SK-N-SH (cell line): ENCODE measurements around the gene DZIP3. TPM values are rescaled to one million over a fixed set of nuclear protein-coding genes. Genes with fewer than 3 reads are reported as not detected.

ENCODE experiments used
- CTCF ChIA-PET: fragments of 300-600, 350-600 bp; formaldehyde crosslinking; extraction: SDS; loops from one replicate; lab custom pipeline; 2021; lab: Yijun Ruan, JAX
- POLR2A ChIA-PET: fragments of 350-600 bp; sonication (Branson Sonifier 250); formaldehyde crosslinking; extraction: SDS; loops from one replicate; lab custom pipeline; 2020; ENCODE audit warnings: antibody characterized with exemption, inconsistent platforms; lab: Yijun Ruan, JAX
- DNase-seq: peaks from one replicate; pipeline ENCODE4 v3.0.0; 2012
- H2AFZ ChIP-seq: fragments of 200-600 bp; sonication (generic); 2 replicates; pipeline ENCODE4 v1.8.1; 2016; ENCODE audit warnings: antibody characterized with exemption, mild to moderate bottlenecking, low read depth
- H3F3A ChIP-seq: fragments of 200-600 bp; sonication (generic); replicated peaks from 2 replicates; pipeline ENCODE3; 2016; ENCODE audit warnings: antibody characterized with exemption, mild to moderate bottlenecking; ENCODE audit not compliant: insufficient read depth
- H3K27ac ChIP-seq, 2 experiments: fragments of 200-500 bp in 1 of 2; fragments of 200-600 bp in 1 of 2; sonication (Bioruptor generic) in 1 of 2; sonication (generic), shearing (Covaris generic) in 1 of 2; 2 replicates each; pipeline versions ENCODE4 v1.5.1 to v1.6.1; 2014 to 2016; ENCODE audit warnings: low read depth in 2 of 2, inconsistent platforms in 1 of 2, low read length in 1 of 2, mild to moderate bottlenecking in 1 of 2, mixed read lengths in 1 of 2
- H3K27me3 ChIP-seq: fragments of 200-600 bp; sonication (generic), shearing (Covaris generic); 2 replicates; pipeline ENCODE4 v1.6.1; 2016; ENCODE audit warnings: mixed run types; ENCODE audit not compliant: insufficient read depth
- H3K36me3 ChIP-seq, 2 experiments: fragments of 200-500 bp in 1 of 2; fragments of 200-600 bp in 1 of 2; sonication (Bioruptor generic) in 1 of 2; sonication (generic) in 1 of 2; replicated peaks in 1 of 2; 2 replicates each; pipeline versions ENCODE3 to v1.5.1; 2014 to 2016; ENCODE audit warnings: low read length in 1 of 2, mild to moderate bottlenecking in 1 of 2; ENCODE audit not compliant: insufficient read depth in 2 of 2, control insufficient read depth in 1 of 2
- H3K4me1 ChIP-seq, 2 experiments: fragments of 200-500 bp in 1 of 2; fragments of 200-600 bp in 1 of 2; sonication (Bioruptor generic) in 1 of 2; sonication (generic), shearing (Covaris generic) in 1 of 2; 2 replicates each; pipeline versions ENCODE4 v1.5.1 to v1.6.1; 2014 to 2016; ENCODE audit warnings: low read depth in 1 of 2, low read length in 1 of 2, mixed run types in 1 of 2; ENCODE audit not compliant: insufficient read depth in 2 of 2, control insufficient read depth in 1 of 2
- H3K4me2 ChIP-seq: fragments of 200-600 bp; sonication (generic), shearing (Covaris generic); 2 replicates; pipeline ENCODE4 v1.6.1; 2017; ENCODE audit warnings: mixed run types
- H3K4me3 ChIP-seq, 2 experiments: fragments of 200-500 bp in 1 of 2; fragments of 200-600 bp in 1 of 2; sonication (Bioruptor generic) in 1 of 2; sonication (generic), shearing (Covaris generic) in 1 of 2; 2 replicates each; pipeline versions ENCODE4 v1.5.1 to v1.8.1; 2014 to 2016; ENCODE audit warnings: low read depth in 2 of 2, inconsistent platforms in 1 of 2, low read length in 1 of 2, mild to moderate bottlenecking in 1 of 2, mixed read lengths in 1 of 2, moderate library complexity in 1 of 2
- H3K79me2 ChIP-seq: fragments of 200-600 bp; sonication (generic); 2 replicates; pipeline ENCODE4 v1.8.1; 2017; ENCODE audit warnings: mild to moderate bottlenecking; ENCODE audit not compliant: insufficient read depth
- H3K9ac ChIP-seq: fragments of 200-600 bp; sonication (generic); 2 replicates; pipeline ENCODE4 v1.6.1; 2017; ENCODE audit warnings: mixed run types
- H3K9me2 ChIP-seq: fragments of 200-600 bp; sonication (generic); 2 replicates; pipeline ENCODE4 v1.6.1; 2017; ENCODE audit warnings: mixed run types
- H3K9me3 ChIP-seq: fragments of 200-600 bp; sonication (generic); 2 replicates; pipeline ENCODE4 v1.6.1; 2017; ENCODE audit warnings: mixed run types, mild to moderate bottlenecking, moderate library complexity
- H4K20me1 ChIP-seq: fragments of 200-600 bp; sonication (generic); 2 replicates; pipeline ENCODE4 v1.6.1; 2017; ENCODE audit warnings: mild to moderate bottlenecking, mixed run types; ENCODE audit not compliant: insufficient read depth
- FOSL2 ChIP-seq: IDR thresholded peaks from 2 replicates; pipeline ENCODE4 v1.4.0; 2012; ENCODE audit warnings: low read depth, mild to moderate bottlenecking, moderate library complexity, borderline replicate concordance
- FOXJ3 ChIP-seq: sonication (generic); formaldehyde crosslinking; IDR thresholded peaks from 2 replicates; pipeline ENCODE4 v1.5.1; 2020; ENCODE audit warnings: mild to moderate bottlenecking, missing genetic modification reagents
- FOXM1 ChIP-seq: IDR thresholded peaks from 2 replicates; pipeline ENCODE4 v1.4.0; 2012; ENCODE audit warnings: low read depth, mild to moderate bottlenecking
- GABPA ChIP-seq: IDR thresholded peaks from 2 replicates; pipeline ENCODE4 v1.4.0; 2012; ENCODE audit warnings: low read depth, mild to moderate bottlenecking
- JUND ChIP-seq: IDR thresholded peaks from 2 replicates; pipeline ENCODE4 v1.4.0; 2012
- MEF2A ChIP-seq: IDR thresholded peaks from 2 replicates; pipeline ENCODE4 v1.4.0; 2012; ENCODE audit warnings: low read depth, borderline replicate concordance
- RAD21 ChIP-seq: IDR thresholded peaks from 2 replicates; pipeline ENCODE4 v1.6.1; 2012; ENCODE audit warnings: mild to moderate bottlenecking, low read length
- REST ChIP-seq: IDR thresholded peaks from 2 replicates; pipeline ENCODE4 v1.6.1; 2012; ENCODE audit warnings: mild to moderate bottlenecking, low read depth, low read length, moderate library complexity
- SIN3A ChIP-seq: IDR thresholded peaks from 2 replicates; pipeline ENCODE4 v1.6.1; 2012; ENCODE audit warnings: low read depth, mild to moderate bottlenecking, low read length, moderate library complexity, borderline replicate concordance
- SMC3 ChIP-seq: IDR thresholded peaks from 2 replicates; pipeline ENCODE4 v1.6.1; 2012; ENCODE audit warnings: low read depth, low read length, improper control_type of control experiment
- TAF1 ChIP-seq: IDR thresholded peaks from 2 replicates; pipeline ENCODE4 v1.6.1; 2012; ENCODE audit warnings: low read depth, mild to moderate bottlenecking, low read length, moderate library complexity, borderline replicate concordance
- USF2 ChIP-seq: fragments of 150-350 bp; IDR thresholded peaks from 2 replicates; pipeline ENCODE4 v1.6.1; 2017; ENCODE audit warnings: antibody characterized with exemption, low read length, low read depth, borderline replicate concordance
- YY1 ChIP-seq: IDR thresholded peaks from 2 replicates; pipeline ENCODE4 v1.4.0; 2012; ENCODE audit warnings: low read depth, mild to moderate bottlenecking
- WGBS: methylation state at CpG from one replicate; pipeline ENCODE4 v1.1.6; 2017; ENCODE audit warnings: low lambda C conversion rate; 5-methylcytosine and 5-hydroxymethylcytosine counted together
- polyA plus RNA-seq, 3 experiments: library from polyadenylated mRNA; depleted of rRNA; stranded (reverse); fragments of >200 nt; gene quantifications; 2 replicates each; pipeline ENCODE4 v1.2.3, GENCODE V29; 2012

The DZIP3 gene
- polyA plus RNA-seq, 1 of the 3 experiments (the other 2 are of a cell fraction): 6.3 TPM

- no peak overlapping the region for H2AFZ ChIP-seq
- H3K27ac ChIP-seq: no peak overlapping the region; a peak in 1 of 4 replicates
- POLR2A ChIA-PET: no interaction called here
Measured at GRCh38 chr3:108546692-108547091, 42.8 kb upstream of the DZIP3 start.

GRCh38 chr3:108548304-108548703 lies 41.2 kb upstream of the DZIP3 start:
- H3K9me3 ChIP-seq: no peaks in the 10 kb centered on the region
- 61% methylated on average over 1 of the region's 1 CpG for WGBS
- TF ChIP-seq SMC3 (no peak), GABPA (no peak), MEF2A (no peak), FOXJ3 (CRISPR knock-in tag) (no peak), JUND (no peak), FOXM1 (no peak), REST (no peak), FOSL2 (no peak), SIN3A (no peak), TAF1 (no peak), USF2 (no peak)
- TF ChIP-seq, all 33 proteins: peak for 0
- Histone ChIP-seq H3K27ac (no peak overlapping the region; a peak in 1 of 4 replicates), H2AFZ (no peak overlapping the region), H3K4me3 (no peak overlapping the region), H3K27me3 (no peaks in the 10 kb centered on the region), H3K79me2 (no peaks in the 10 kb centered on the region), H3K4me1 (peaks cover 0 to 2% of the 10 kb centered on the region in 2 experiments; a peak in 2 of 4 replicates), H4K20me1 (no peaks in the 10 kb centered on the region), H3K4me2 (no peak overlapping the region), H3K36me3 (peaks cover 31 to 45% of the 10 kb centered on the region in 2 experiments), H3K9ac (no peak overlapping the region), H3K9me2 (no peaks in the 10 kb centered on the region), H3F3A (peaks cover 8% of the 10 kb centered on the region)
- ChIA-PET POLR2A (no interaction called here), CTCF (interaction anchor here (1.0 kb wide), 1 partner anchor 58 kb away, joined by 3 read pairs; no protein-coding TSS in a partner anchor)
- DNase-seq: no peak

More at GRCh38 chr3:108546692-108547091, 42.8 kb upstream of the DZIP3 start:
- peaks cover 28 to 45% of the 10 kb centered on the region in 2 experiments for H3K36me3 ChIP-seq
- no peaks in the 10 kb centered on the region for H3K9me3 ChIP-seq
- no peaks in the 10 kb centered on the region for H3K79me2 ChIP-seq
- no peak overlapping the region for H3K9ac ChIP-seq
- H3K9me2 ChIP-seq: no peaks in the 10 kb centered on the region
- TF ChIP-seq JUND: no peak
- TF ChIP-seq RAD21: no peak
- TF ChIP-seq SIN3A: no peak
- TF ChIP-seq YY1: no peak
- H3K27me3 ChIP-seq: no peaks in the 10 kb centered on the region
- peaks cover 0 to 2% of the 10 kb centered on the region in 2 experiments; a peak in 2 of 4 replicates for H3K4me1 ChIP-seq
- no peak overlapping the region for H3K4me3 ChIP-seq
- CTCF ChIA-PET: interaction anchor here (0.9 to 2.0 kb wide), 6 partner anchors 9 to 59 kb away, joined by 3 to 13 read pairs (median 4); no protein-coding TSS in a partner anchor
- no peaks in the 10 kb centered on the region for H4K20me1 ChIP-seq
- peaks cover under 1% of the 10 kb centered on the region for H3F3A ChIP-seq
- 97% methylated on average over 3 of the region's 3 CpGs for WGBS
- no peak for DNase-seq
- H3K4me2 ChIP-seq: peak overlapping the region; percentile 50; the same call in 1 of the 2 replicates
